ENCODE results near the gene ACER3.
A peak's percentile ranks its signal among the peaks of the same experiment; 100 is the strongest.
"Not testable (repeated sequence)": the region's sequence is repeated elsewhere in the genome, so short reads cannot be mapped to it uniquely, and the experiment has no call there.

ACER3 gene

DNA sequence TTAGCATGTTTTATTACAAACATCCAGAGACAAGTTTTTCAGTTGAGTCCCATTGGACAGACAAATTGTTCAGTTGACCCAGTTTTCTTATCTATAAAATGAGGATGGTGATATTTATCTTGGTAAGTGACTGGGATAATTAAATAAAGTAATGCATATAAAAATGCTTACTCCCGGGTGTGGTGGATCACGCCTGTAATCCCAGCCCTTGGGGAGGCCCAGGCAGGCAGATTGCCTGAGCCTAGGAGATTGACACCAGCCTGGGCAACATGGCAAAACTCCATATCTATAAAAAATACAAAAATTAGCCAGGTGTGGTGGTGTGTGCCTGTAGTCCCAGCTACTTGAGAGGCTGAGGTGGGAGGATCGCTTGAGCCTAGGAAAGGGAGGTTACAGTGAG lies 15.6 kb upstream of the ACER3 start:
- CTCF ChIA-PET = interaction anchor here (0.7 kb wide), 1 partner anchor 190 kb away, joined by 4 read pairs; no protein-coding TSS in a partner anchor
- Mint-ChIP-seq H3K4me1 (no peaks in the 10 kb centered on the region), H3K27me3 (peaks cover 35% of the 10 kb centered on the region), H3K36me3 (no peaks in the 10 kb centered on the region), H3K4me3 (no peak overlapping the region), H3K9me3 (no peaks in the 10 kb centered on the region), H3K27ac (no peak overlapping the region)
- DNase-seq = no peak

DNA sequence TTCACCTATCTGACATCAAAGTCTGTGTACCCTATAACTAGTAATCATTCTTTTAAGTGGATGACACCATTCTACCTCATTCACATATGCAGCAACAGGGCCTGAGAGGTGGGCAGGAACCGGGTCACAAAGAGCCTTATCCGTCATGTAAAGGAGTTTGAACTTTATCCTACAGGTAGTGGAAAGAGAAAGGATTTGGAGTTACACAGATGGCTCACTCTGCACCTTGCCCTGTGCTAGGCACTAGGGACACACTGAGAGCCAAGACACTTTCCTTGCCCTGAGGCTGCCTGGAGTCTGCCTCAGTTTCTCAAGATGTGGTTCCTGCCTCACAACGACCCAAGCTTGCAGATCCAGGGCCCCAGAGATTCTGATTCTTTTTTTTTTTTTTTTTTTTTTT lies 14.3 kb upstream of the ACER3 start:
- Mint-ChIP-seq H3K27ac (no peak overlapping the region), H3K4me1 (no peaks in the 10 kb centered on the region), H3K4me3 (no peak overlapping the region), H3K27me3 (peaks cover 28% of the 10 kb centered on the region), H3K9me3 (no peaks in the 10 kb centered on the region), H3K36me3 (no peaks in the 10 kb centered on the region)
- DNase-seq = no peak
- CTCF ChIA-PET = no interaction called here

GRCh38 chr11:76849376-76849775 lies 11.3 kb upstream of the ACER3 start:
- H3K9me3 Mint-ChIP-seq = no peaks in the 10 kb centered on the region
- DNase-seq = no peak
- no peak overlapping the region for H3K27ac Mint-ChIP-seq
- no peaks in the 10 kb centered on the region for H3K4me1 Mint-ChIP-seq
- no peak overlapping the region for H3K4me3 Mint-ChIP-seq
- no peaks in the 10 kb centered on the region for H3K36me3 Mint-ChIP-seq
- H3K27me3 Mint-ChIP-seq = peaks cover 20% of the 10 kb centered on the region
- CTCF ChIA-PET = no interaction called here

DNA sequence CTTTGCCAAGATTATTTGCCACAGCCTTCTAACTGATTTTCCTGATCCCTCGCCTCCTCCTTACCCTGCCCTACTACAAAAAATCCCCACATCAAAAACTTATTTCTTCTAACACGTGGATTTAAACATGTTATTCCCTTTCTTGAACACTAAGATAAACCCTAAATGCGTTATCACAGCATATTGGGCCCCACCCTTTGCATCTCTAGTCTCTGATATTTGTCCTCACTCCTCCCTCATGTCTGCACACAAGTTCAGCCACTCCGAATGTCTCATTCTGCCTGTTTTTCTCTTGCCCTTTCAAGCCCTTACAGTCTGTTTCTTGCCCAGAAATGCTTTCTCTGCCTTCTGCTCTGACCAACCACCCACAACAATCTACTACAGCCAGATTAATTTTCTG lies 10.6 kb upstream of the ACER3 start:
- H3K4me3 Mint-ChIP-seq = no peak overlapping the region
- H3K36me3 Mint-ChIP-seq = no peaks in the 10 kb centered on the region
- no peaks in the 10 kb centered on the region for H3K4me1 Mint-ChIP-seq
- no peaks in the 10 kb centered on the region for H3K9me3 Mint-ChIP-seq
- peaks cover 24% of the 10 kb centered on the region for H3K27me3 Mint-ChIP-seq
- CTCF ChIA-PET = interaction anchor here (2.0 kb wide), 1 partner anchor 70 kb away, joined by 6 read pairs; no protein-coding TSS in a partner anchor
- H3K27ac Mint-ChIP-seq = no peak overlapping the region
- no peak for DNase-seq

- no peak for DNase-seq
- Mint-ChIP-seq H3K27ac (no peak overlapping the region), H3K9me3 (no peaks in the 10 kb centered on the region), H3K4me3 (no peak overlapping the region), H3K4me1 (no peaks in the 10 kb centered on the region), H3K36me3 (no peaks in the 10 kb centered on the region), H3K27me3 (peaks cover 24% of the 10 kb centered on the region)
- CTCF ChIA-PET = interaction anchor here (2.0 kb wide), 1 partner anchor 69 kb away, joined by 6 read pairs; no protein-coding TSS in a partner anchor
Measured at GRCh38 chr11:76850815-76851214, 9.9 kb upstream of the ACER3 start.

- Mint-ChIP-seq H3K27ac (no peak overlapping the region), H3K4me1 (peaks cover 3% of the 10 kb centered on the region), H3K9me3 (no peaks in the 10 kb centered on the region), H3K4me3 (no peak overlapping the region), H3K27me3 (peaks cover 5% of the 10 kb centered on the region), H3K36me3 (no peaks in the 10 kb centered on the region)
- no peak for DNase-seq
- CTCF ChIA-PET = interaction anchor here (1.0 to 1.7 kb wide), 2 partner anchors 64 to 133 kb away, joined by 3 read pairs; no protein-coding TSS in a partner anchor
Measured at GRCh38 chr11:76854709-76855108, 6.0 kb upstream of the ACER3 start.

GRCh38 chr11:76855670-76856069 lies 5.0 kb upstream of the ACER3 start:
- H3K27ac Mint-ChIP-seq, H3K36me3 Mint-ChIP-seq, H3K4me3 Mint-ChIP-seq, DNase-seq, H3K27me3 Mint-ChIP-seq, H3K9me3 Mint-ChIP-seq, H3K4me1 Mint-ChIP-seq: not testable (repeated sequence)
- CTCF ChIA-PET = interaction anchor here (1.0 to 1.7 kb wide), 2 partner anchors 63 to 134 kb away, joined by 3 read pairs; no protein-coding TSS in a partner anchor

DNA sequence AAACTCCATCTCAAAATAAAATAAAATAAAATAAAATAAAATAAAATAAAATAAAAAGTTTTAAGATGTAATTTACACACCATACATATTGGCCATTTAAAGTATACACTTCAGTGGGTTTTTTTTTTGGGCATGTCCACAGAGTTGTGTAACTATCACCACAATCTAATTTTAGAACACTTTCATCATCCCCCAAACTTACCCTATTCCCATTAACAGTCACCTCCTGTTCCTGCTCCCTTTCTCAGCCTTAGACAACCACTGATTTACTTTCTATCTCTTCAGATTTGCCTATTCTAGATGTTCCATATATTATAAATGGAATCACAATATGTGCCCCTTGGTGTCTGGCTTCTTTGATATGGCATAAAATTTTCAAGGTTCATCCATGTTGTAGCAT lies 4.6 kb upstream of the ACER3 start:
- H3K36me3 Mint-ChIP-seq = no peaks in the 10 kb centered on the region
- peaks cover 5% of the 10 kb centered on the region for H3K27me3 Mint-ChIP-seq
- no peak overlapping the region for H3K4me3 Mint-ChIP-seq
- CTCF ChIA-PET = interaction anchor here (1.7 kb wide), 1 partner anchor 134 kb away, joined by 3 read pairs; no protein-coding TSS in a partner anchor
- no peak overlapping the region for H3K27ac Mint-ChIP-seq
- H3K9me3 Mint-ChIP-seq = no peaks in the 10 kb centered on the region
- DNase-seq = no peak
- H3K4me1 Mint-ChIP-seq = peaks cover 9% of the 10 kb centered on the region

- Mint-ChIP-seq H3K27me3 (peaks cover 5% of the 10 kb centered on the region), H3K36me3 (no peaks in the 10 kb centered on the region), H3K27ac (no peak overlapping the region), H3K4me3 (no peak overlapping the region), H3K9me3 (no peaks in the 10 kb centered on the region), H3K4me1 (peaks cover 12% of the 10 kb centered on the region)
- no peak for DNase-seq
- CTCF ChIA-PET = no interaction called here
Measured at GRCh38 chr11:76856571-76856970, 4.1 kb upstream of the ACER3 start.

- no peaks in the 10 kb centered on the region for H3K36me3 Mint-ChIP-seq
- no peaks in the 10 kb centered on the region for H3K9me3 Mint-ChIP-seq
- no peak for DNase-seq
- CTCF ChIA-PET = interaction anchor here (2.1 kb wide), 1 partner anchor 50 kb away, joined by 5 read pairs; no protein-coding TSS in a partner anchor
- H3K4me1 Mint-ChIP-seq = peaks cover 18% of the 10 kb centered on the region
- H3K27ac Mint-ChIP-seq = no peak overlapping the region
- H3K4me3 Mint-ChIP-seq = no peak overlapping the region
- H3K27me3 Mint-ChIP-seq = peaks cover 5% of the 10 kb centered on the region
Measured at GRCh38 chr11:76857781-76858410, 2.8 kb upstream of the ACER3 start.

DNA sequence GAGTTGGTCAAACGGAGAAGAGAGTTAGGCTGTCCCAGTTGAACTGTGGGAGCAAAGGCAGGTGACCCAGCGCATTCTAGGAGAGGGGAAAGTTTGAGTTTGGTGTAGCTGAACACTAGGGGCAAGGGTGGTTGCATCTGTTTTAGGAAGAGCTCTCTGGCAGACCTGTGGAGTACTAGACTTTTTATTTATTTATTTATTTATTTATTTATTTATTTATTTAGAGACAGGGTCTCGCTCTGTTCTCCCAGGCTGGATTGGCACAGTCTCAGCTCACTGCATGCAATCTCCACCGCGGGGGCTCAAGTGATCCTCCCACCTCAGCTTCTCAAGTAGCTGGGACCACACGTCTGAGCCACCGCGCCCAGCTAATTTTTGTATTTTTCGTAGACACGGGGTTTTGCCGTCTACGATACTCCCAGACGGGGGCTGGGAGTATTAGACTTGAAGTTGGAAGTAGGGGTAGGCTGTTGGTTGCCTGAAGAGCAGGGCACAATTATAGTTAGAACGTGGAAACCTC lies 950 bp upstream of the ACER3 start:
- Mint-ChIP-seq H3K27ac (no peak overlapping the region), H3K9me3 (no peaks in the 10 kb centered on the region), H3K4me1 (peaks cover 26% of the 10 kb centered on the region), H3K27me3 (peaks cover under 1% of the 10 kb centered on the region), H3K4me3 (peak overlapping the region; percentile 72), H3K36me3 (peaks cover 3% of the 10 kb centered on the region)
- DNase-seq = no peak
- CTCF ChIA-PET = interaction anchor here (0.8 to 2.1 kb wide), 3 partner anchors 52 to 180 kb away, joined by 3 to 5 read pairs (median 3); no protein-coding TSS in a partner anchor

DNA sequence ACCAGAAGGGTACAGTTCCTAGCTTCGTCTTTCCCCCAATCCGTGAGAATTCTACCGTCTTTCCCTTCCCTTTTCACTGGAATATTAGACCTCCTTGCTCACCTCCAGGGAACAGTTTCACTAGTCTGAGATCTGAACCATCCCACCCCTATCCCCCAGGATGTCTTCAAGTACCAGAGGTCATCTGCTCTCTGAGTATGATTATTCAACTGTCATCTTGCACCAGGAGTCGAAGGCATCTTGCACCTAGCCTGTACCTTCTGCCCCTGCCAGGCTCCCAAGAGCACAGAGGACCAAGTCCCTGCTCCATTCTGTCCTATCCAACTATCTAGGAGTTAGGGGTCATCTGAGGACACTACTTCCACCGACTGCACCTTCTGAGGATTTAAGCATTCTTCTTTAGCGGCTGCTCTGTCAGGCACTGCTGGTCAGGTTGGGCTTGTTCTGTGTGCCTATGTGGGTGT lies 804 bp downstream of the ACER3 start:
- H3K4me1 Mint-ChIP-seq = peaks cover 26% of the 10 kb centered on the region
- H3K36me3 Mint-ChIP-seq = peaks cover 3% of the 10 kb centered on the region
- DNase-seq = no peak
- CTCF ChIA-PET = no interaction called here
- H3K27me3 Mint-ChIP-seq = no peaks in the 10 kb centered on the region
- peak overlapping the region; percentile 80 for H3K4me3 Mint-ChIP-seq
- H3K27ac Mint-ChIP-seq = no peak overlapping the region
- H3K9me3 Mint-ChIP-seq = no peaks in the 10 kb centered on the region

DNA sequence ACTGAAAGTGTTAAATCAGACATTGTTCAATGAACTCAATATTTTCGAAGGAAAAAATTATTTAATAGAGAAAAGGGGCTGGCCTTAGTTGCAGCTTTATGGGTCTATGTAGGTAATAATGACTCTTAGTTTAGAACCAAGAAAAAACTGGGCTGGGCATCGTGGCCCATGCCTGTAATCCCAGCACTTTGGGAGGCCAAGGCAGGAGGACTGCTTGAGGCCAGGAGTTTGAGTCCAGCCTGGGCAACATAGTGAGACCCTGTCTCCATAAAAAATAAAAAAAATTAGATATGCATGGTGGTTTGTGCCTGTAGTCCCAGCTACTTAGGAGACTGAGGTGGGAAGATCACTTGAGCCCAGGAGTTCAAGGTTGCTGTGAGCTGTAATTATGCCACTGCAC lies 2.1 kb downstream of the ACER3 start:
- CTCF ChIA-PET, H3K36me3 Mint-ChIP-seq, H3K27ac Mint-ChIP-seq, H3K9me3 Mint-ChIP-seq, H3K27me3 Mint-ChIP-seq, H3K4me3 Mint-ChIP-seq, DNase-seq: not testable (repeated sequence)
- peaks cover 26% of the 10 kb centered on the region for H3K4me1 Mint-ChIP-seq

- H3K36me3 Mint-ChIP-seq = peaks cover 8% of the 10 kb centered on the region
- H3K27ac Mint-ChIP-seq = no peak overlapping the region
- no peak overlapping the region for H3K4me3 Mint-ChIP-seq
- CTCF ChIA-PET = interaction anchor here (1.2 kb wide), 1 partner anchor 58 kb away, joined by 3 read pairs; no protein-coding TSS in a partner anchor
- DNase-seq = no peak
- H3K27me3 Mint-ChIP-seq = no peaks in the 10 kb centered on the region
- no peaks in the 10 kb centered on the region for H3K9me3 Mint-ChIP-seq
- H3K4me1 Mint-ChIP-seq = peaks cover 26% of the 10 kb centered on the region
Measured at GRCh38 chr11:76863196-76863777, 2.6 kb downstream of the ACER3 start.
